ENCODE data around the gene SORL1.
"Not testable (repeated sequence)": the region's sequence is repeated elsewhere in the genome, so short reads cannot be mapped to it uniquely, and the experiment has no call there.

SORL1 gene

DNA sequence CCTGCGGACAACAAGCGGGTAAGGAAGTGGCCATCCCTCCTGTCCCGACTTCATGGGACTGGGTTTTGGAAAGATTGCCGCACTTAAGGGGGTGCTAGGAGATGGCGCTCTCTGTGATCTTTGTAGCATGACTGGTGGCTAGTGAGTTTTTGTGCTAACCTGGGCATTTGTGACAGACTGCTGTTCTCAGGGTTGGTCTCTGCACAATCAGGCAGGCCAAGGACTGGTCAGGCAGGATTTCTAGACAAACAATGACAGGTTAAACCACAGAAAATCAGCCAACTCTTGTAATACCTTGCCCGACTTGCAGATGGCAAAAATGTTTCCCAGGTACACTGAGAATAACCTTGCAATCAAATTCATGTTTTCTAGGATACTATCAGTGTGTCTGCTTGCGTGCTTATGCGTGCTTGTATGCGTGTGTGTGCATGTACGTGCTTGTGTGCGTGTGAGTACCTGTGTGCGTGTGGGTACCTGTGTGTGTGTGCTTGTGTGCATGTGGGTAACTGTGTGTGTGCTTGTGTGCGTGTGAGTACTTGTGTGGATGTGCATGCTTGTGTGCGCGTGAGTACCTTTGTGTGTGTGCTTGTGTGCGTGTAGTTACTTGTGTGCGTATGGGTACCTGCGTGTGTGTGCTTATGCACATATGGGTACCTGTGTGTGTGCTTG is 26.2 kb downstream of the SORL1 start:
- no peak for DNase-seq (ENCODE audit: low spot score)

GRCh38 chr11:121478895-121479697 is 27.0 kb downstream of the SORL1 start:
- no peak for DNase-seq (ENCODE audit: low spot score)

DNA sequence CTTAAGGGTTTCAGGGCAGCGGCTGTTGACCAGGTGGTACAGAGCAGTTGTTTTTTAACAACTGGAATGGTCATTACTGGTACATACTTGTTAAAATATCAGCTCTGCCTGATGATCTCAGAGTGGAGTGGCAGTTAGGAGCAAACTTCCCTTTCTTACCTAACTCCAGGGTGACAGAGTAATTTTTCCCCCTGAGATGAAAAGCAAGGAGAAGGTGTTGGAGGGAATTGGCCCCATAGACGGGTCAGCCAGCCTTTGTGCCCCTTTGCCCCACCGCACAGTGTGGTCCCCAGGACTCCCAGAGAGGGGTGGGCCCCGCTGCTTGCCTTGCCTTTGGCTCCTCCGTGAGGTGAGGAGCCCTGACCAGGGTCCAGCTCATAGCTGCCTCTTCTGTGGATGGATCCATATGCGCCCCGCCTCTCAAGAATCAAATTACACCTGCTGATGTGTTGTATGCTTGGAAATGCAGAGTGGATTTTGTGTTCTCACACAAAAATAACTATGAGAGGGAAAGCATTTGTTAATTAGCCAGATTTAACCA is 27.7 kb downstream of the SORL1 start:
- no peak for DNase-seq (ENCODE audit: low spot score)

GRCh38 chr11:121481484-121482230 is 29.5 kb downstream of the SORL1 start:
- DNase-seq (ENCODE audit: low spot score): not testable (repeated sequence)

- DNase-seq (ENCODE audit: low spot score): no peak
Observed at GRCh38 chr11:121482231-121483129, 30.4 kb downstream of the SORL1 start.

DNA sequence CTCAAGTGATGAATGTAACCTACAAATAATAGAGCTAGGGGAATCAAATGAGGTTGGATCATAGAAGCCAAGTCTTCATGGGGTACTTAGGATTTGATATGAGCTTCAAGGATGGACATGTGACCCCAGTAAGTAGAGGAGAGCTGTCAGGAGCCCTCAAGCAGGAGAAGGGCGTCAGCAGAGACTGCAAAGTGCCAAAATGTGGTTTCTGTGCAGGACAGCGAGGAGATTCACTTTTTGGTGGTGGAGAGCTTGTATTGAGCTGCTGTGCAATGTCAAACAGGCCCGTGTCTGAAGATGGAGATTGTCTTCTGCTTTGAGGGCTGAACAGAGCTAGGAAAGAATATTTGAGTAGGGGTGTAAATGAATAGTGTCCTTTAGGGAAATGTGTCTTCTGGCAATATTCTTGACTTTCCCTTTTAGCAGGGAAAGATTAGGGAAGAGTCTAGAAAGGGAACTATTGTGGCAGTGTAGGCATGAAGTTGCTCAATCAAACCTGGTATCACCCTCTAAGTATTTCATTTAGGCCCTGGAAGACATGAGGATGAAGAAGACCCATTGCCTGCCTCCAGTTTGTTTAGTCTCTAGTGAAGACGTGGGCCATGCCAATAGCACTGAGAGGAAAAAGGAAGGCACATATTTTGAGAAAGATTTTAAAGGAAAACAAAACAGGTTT is 31.8 kb downstream of the SORL1 start:
- DNase-seq (ENCODE audit: low spot score): no peak

DNA sequence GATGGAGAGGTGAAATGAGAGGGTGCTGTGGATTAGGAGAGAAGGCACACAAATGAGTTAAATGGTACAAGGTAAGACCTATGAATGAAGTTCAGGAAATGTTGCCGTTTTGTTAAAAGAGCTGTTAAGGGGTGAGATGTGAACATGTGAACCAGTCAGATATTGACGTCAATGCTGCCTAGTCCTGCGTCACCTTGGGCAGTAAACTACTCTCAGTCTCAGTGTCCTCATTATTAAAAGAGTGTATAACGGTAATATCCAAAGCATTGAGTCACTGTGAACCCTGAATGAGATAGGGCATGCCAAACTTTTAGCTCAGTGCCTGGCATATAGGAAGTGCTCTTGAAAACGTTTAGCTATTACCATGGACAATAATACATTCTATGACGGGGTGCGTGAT is 33.1 kb downstream of the SORL1 start:
- DNase-seq (ENCODE audit: low spot score): no peak

- DNase-seq (ENCODE audit: low spot score): no peak
Observed at GRCh38 chr11:121486054-121486453, 33.9 kb downstream of the SORL1 start.

DNA sequence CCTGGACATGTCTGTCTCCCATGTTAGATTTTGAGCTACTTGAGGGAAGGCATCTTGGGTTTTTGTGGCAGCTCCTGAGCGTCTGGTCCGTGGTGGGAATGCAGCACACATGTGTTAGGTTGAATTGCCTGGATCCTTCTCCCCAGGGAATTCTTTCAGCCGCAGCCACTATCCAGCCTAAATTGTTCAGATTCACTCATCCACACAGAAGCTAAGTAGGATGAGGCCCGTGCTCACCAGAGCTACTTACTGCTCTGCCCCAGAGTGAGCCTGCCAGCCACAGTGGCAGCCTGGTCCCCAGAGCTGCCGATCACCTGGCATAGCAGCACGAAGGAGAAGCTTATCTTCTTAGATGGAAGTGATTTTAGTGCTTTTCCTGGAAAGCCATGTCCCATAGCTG is 35.1 kb downstream of the SORL1 start:
- no peak for DNase-seq (ENCODE audit: low spot score)

DNA sequence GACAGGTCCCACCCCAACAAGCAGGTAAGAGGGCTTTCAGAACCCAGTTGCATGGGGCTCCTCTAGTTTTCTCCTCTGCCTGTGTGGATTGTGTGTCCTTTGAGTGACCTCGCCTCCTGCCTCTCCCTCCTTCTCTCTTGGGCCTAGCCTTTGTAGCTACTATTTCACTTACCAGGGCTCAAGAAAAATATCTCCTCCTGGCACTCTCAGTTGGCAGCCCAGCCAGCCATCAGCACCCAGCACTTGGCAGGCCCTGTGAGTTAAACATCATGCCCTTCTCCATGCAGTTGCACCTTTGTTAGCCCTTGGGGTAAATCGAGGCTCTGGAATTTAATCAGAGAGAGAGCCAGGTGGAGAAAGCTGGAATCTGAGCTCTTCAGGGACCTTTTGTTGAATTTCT is 36.1 kb downstream of the SORL1 start:
- DNase-seq (ENCODE audit: low spot score): no peak

DNA sequence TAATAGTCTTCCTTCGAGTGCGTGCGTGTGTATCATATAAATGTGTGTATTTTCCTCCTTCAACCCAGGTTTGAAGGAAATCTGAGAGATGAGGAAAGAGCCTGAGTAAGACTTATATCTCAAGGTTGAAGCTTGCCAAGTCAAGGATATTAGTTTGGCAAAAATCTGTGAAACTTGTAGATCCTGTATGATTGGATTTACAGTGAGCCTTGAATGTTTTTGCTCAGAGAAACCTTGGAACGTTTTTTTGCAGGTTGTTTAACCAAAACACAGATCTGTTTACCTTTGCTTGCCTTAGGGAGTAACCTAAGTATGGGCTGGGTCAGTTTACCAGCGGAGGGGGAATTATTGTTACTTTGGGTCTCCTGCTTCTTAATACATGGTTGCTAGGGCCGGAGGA is 36.5 kb downstream of the SORL1 start:
- DNase-seq (ENCODE audit: low spot score): no peak

GRCh38 chr11:121489823-121490222 is 37.7 kb downstream of the SORL1 start:
- DNase-seq (ENCODE audit: low spot score): no peak

GRCh38 chr11:121494355-121495099 is 42.4 kb downstream of the SORL1 start:
- no peak for DNase-seq (ENCODE audit: low spot score)

GRCh38 chr11:121497176-121497998 is 45.3 kb downstream of the SORL1 start:
- DNase-seq (ENCODE audit: low spot score): peak; percentile 66

DNA sequence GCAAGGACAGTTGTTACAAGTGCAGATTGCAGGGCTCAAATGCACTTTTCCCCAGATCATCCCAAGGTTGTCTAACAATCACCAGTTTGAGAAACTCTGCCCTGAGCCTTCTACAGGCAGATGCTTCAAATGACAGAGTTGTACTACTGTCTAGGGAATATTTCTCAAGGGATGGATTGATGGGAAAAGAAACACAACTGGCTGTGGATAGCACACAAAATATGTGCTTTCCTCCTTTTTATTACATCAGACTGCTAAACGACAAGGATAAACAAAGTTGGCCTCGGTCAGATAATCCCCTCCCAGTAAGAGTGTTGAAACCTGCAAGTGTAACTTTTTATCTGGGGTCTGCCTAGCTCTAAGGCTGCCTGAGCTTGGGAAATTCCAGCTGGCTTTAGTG is 47.3 kb downstream of the SORL1 start:
- no peak for DNase-seq (ENCODE audit: low spot score)

DNA sequence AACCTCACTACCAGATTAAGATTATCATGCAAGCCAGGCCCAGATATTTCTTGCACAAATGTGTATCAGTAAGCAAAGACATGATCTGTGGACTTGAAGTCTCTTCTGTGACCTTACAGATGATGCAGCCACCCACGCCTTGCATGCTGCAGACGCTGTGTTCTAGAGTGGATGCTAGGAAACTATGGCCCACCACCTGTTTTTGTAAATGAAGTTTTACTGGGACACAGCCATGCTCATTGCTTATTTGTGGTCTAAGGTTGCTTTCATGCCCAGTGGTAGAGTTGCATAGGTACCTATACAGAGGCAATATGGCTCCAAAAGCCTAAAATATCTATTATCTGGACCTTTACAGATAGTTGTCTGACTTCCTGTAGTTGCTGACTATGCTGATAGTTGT is 48.2 kb downstream of the SORL1 start:
- DNase-seq (ENCODE audit: low spot score): no peak

DNA sequence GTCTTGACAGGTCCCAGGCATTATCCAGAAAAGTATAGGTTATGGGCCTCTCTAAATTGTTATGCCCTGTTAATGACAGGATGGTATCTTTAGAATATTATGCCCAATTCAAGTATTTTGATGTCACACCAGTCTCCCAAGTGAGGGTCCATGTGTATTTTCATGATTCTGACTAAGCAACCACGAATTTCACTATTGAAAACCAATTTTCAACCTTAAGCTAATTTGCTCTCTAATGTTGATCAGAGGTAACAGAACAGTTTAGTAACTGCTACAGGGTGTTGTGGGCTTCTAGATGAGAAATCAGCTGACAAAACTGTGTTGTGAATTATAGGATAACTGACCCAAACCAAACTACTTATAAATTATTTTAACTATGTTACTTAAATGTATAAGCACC is 48.6 kb downstream of the SORL1 start:
- no peak for DNase-seq (ENCODE audit: low spot score)

GRCh38 chr11:121503051-121503450 is 50.9 kb downstream of the SORL1 start:
- DNase-seq (ENCODE audit: low spot score): no peak

GRCh38 chr11:121506237-121506636 is 54.1 kb downstream of the SORL1 start:
- not testable (repeated sequence) for DNase-seq (ENCODE audit: low spot score)

Data from D341Med (cell line).